ENCODE results near the gene HEPACAM.

The HEPACAM gene

DNA sequence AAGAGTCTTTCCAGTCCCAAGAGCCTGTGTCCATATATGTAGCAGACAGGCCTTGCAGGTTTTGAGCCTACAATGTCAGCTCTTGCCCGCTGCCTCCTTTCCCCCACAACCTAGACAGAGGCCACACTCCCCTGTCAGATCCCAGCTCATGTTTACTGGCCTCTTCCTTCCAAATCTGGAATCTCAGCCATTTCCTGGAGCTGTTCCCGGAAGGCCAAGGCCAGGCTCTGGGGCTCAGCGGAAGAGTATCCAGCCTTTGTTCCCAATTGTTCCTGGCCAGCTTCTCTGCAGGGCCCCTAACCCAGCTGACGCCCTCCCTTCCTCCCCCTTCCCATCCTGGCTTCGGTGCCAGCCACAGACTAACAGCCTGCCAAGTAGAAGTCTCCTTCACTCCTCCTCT, 37.1 kb downstream of the HEPACAM start:
- peak; percentile 52 to 60 for DNase-seq

DNA sequence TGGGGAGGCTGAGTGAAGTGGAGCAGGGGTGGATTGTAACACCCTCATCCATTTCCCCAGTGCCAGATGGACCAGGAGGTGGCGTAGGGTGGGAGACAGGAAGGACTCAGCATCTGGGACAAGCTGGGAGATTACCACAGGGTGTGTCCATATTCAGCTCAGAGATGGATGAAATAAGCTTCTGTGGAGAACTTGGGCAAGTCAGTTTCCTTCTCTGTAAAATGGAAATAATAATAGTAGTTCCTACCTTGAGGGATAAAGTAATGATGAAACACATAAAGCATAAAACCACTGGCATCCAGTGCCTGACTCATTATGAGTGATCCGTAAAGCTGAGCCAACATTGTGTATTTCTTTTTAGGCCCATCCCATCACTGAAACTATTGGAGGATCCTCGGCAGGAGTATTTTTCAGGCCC, 37.6 kb downstream of the HEPACAM start:
- no peak for DNase-seq

DNA sequence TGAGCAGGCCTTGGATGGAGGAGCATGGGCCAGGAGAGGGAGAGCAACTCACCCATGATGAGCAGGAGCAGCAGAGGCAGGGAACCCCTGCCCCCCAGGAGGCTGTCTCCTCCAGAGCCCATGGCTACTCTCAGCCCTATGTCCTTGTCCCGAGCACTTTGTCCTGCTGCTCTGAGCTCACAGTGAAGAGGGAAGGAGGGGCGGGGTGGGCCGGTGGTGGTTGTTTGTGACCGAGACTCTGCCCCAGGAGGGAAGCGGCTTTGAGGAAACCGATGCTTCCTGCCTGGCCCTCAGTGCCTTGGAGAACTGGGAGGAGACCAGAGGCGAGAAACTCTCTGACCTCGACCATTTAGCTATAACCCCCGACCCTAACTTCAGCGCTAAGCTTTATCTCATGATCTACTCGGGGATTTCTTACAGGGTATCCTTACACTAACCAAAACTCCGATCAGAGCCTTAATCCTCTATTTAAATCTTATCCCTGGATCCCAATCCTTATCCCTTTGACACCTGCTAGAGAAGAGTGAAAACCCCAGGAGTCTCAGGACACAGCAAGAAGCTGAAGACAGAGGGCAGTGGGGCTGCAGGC, 38.1 kb downstream of the HEPACAM start, which contains the start of gene ROBO4:
Gene ROBO4 (minus strand): TSS at position 192 of the 589 bp plus-strand sequence. CDS start 70 bp downstream, at position 122.
- DNase-seq = no peak

DNA sequence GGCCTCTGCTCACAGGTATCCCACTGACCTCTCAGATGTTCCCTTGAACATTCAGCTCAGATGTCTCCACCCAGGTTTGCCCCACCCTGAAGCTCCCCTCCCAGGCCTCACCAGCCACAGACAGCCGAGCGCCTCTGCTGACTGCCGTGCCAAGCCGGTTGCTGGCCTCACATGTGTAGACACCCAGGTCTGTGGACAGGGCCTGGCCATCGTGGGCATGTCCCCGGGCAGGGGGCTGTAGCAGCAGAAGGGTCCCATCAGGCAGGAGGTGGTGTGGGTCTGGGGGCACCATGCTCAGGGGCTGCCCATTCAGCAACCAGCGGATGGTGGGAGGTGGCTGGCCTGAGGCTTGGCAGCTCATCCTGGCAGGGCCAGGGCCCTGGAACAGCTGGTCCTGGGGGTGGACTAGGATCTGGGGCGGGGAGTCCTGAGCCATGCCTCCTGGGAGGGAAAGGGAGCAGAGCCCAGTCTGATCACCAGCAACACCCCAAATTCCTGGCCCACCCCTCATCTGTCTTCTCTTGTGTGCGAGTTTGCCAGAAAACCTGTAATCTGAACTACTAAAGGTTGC, 38.9 kb downstream of the HEPACAM start:
- DNase-seq = no peak

DNA sequence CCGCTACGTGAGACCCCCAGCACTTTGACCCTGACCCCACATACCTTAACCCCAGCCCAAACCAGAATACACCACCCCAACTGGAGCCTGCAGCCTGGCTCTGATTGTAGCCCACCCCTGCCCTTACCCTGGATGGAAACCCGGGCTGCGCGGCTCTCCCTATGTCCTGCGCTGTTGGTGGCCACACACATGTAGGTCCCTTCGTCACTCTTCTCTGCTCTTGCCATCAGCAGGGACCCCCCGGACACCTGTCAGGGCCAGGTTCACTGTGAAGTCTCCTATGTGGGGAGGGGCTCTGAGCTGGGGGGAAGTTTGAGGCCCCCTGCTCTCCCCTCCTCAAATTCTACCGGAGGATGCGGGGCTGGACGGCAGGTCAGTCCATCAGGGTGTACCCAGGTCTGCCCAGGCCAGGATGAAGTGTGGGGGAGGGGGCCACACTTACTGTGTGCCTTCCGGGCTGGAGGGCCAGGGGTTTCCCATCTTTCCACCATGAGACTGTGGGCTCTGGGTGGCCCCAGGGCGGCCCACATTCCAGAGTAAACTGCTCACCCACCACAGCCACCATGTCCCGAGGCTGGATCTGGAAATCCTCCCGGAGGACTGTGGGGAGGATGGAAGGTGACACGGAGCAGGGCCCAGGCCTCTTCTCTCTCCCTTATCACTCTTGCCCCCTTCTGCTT, 39.6 kb downstream of the HEPACAM start:
- no peak for DNase-seq

DNA sequence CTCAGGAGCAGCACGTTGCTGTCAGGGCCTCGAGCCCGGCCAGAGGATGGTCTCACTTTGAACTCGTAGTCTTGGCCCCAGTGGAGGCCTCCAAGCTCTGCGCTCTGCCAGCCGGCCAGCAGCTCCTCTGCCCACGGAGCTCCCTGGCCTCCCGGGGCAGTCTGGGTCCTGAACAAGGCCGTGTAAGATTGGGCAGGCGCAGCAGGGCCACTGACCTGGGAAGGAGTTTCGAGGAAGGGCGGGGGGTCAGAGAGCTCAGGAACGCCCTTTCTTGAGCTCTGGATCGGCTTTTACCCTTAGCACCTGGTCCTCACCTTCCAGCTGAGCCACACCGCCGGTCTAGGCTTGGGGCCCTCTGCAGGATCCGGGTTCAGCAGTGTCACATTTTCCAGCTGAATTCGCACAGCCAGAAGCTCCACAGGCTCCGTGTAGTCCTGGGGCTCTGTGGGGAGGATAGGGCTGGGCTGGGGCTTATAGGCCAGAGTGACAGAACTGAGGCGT, 40.3 kb downstream of the HEPACAM start:
- DNase-seq = no peak

DNA sequence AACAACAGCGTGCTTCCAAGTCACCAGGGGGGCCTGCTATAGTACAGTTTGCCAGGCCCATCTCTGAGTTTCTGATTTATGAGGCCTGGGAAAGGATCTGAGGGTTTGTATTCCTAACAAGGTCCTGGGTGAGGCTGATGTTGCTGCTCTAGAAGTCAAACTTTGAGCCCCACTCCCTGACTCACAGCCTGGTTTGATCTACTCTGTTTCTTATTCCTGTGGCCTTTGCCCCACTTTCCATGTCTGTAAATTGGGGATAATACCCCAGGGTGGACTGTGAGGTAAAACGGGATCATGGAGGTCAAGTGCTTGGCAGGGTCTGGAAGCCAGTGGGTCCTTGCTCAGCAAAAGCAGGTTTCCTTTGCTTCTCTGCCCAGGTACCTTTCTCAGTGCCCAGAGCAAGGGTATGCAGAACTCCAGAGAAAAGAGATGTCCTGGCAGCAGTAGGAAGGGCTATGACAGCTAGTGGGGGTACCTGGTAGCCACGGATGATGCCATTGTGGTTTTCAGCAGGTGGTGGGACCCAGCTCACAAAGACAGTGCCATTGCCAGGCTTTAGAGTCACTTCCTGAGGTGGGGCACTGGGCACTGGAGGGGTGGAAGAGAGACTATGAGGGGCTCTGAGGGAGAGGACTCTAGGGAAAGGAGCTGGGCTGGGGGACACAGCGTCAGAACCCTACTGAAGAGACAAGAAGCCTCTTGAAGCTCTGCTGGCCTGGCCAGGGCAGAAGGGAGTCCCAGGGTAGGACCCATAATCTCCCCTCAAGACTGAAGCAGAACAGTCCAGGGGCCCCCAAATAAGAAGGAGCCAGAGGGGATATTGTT, 41.0 kb downstream of the HEPACAM start:
- DNase-seq = no peak

DNA sequence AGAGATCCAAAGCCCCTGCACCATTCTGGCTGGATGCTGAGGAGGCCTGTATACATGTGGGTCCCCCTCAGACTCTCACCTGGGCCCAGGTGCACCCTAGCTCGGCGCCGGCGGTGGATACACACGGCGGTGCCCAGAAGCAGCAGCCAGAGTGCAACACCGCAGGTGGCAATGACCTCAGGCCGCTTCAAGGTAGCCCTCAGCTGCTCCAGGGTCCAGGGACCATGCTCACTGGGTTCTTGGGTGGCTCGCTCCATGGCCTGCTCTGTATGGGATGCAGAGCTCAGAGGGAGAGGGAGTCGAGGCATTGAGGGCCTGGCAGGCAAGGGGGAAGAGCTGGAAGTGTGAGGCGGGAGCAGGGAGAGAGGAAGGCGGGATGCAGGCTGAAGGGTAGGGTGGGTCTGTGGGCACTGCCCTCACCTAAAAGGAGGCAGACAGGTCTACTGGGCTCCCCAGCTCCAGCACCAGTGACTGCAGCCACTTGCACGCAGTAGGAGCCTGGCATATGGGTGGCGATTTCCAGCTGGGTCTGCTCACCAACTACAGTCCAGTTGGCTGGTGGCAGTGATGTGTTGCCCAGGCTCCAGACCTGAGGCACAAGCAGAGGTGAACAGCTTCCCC, 42.0 kb downstream of the HEPACAM start:
- DNase-seq = no peak

DNA sequence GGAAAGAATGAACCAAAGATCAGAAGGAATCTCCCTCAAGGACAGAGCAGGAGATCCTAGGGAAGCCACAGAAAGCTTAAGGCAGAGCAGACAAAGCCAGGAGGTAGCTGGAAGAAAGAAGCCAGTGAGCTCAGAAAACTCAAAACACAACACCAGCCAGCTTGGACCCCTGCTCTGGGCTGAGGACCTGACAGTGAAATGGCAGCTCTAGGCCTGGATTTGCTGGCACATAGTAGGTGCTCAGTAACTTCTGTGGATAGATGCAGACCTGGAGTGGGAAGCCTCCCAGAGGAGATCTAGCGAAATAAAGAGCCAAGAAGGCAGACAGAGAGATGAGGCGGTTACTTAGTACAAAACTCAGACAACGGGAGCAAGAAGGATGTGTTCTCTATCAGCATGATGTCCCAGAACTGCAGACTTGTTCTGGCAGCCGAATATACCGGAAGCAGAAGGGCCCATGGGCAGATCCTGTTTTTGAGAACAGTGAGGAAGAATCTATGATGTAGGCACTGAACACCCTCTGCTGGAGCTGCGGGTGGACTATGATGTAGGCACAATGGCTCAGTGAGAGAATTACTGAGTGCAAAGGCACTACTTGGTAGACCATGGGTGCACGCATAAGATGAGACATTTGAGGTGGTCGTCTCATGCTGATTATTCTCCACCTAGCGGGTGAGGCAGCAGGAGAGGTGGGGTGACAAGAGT, 42.9 kb downstream of the HEPACAM start:
- no peak for DNase-seq

DNA sequence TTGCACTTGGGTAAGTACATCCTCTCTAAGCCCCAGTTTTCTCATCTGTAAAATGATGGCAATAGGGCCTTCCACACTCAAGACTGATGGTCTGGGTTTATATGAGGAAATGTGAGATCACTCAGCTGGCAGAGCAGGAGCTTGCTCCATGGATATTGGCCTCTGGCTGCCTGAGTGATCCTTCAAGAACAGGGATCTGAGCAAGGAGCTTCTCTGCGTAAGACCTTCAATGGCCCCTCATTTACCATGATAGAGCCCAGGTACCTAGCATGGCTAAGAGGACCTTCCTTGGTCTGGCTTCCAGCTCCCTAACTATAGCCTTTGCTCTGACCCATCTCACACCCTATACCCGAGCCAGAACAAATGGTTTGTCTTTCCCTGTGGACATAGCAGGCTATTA, 43.7 kb downstream of the HEPACAM start:
- no peak for DNase-seq

DNA sequence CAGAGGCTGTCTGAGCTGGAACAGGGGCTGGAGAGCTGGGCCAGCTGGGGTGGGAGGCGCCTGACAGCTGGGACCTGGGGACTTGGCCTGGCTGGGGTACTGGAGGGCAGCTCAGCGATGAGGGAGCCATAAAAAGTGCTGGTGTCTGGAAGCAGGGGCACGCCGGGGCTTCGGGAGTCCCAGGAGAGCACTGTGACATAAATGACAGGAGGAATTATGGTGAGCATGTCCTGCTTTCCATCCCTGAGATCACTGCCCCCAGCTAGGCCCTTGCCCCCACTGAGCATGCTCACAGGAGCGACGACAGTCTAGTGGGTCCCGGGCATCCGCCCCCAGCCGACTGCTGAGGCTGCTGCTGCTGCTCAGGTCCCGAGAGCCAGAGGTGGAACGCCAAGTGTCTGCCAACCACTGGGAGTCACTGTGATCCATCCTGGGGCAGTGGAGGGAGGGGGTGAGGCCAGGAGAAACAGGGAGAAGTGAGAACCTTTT, 44.4 kb downstream of the HEPACAM start:
- DNase-seq = no peak

DNA sequence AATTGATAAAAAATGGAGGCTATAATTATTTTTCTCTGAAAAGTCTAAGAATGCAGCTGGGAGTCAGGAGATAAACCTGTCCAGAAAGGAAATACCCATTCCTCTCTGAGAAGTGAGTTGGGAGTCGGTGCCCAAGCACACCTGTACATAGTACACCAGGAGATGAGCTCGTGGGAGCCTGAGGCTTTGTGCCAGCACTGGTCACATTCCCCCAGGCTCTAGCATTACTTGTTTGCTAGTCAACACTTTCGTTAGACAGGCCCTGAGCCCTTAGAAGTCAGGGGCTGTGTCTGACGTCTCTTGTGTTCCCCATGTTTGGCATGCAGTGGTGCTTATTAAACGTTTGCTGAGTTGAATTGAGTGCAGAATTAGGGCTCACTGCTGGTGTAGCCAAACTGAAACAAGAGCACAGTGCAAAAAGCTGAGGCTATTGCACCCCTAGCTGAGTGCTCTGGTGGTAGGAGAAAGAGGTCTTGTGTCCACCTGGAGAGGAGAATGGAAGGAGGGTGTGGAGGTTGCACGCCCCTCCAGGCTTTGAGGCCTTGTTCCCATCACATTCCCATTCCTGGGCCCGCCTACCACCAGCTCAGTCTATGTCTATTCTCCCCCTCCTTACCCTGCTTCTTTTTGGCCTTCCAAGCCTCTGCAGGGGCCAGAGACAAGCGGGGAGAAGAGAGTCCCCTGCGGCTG, 45.0 kb downstream of the HEPACAM start:
- DNase-seq = no peak

DNA sequence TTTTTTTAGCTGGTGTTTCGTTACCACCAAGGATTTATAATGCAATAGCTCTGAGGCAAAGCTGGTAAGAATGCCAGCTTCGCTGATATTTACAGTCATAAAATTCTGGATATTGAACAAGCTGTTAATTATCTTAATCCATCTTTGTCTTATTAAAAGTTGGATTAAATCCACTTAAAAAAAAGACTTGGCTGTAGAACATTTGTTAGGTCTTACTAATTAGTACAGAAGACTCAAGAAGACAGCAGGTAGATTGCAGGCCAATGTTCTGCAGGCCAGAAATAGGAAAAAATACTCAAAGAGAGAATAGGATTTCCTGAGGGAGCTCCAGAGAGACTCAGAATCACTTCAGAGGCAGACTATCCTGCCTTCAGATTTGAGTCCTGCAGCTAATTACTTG, 45.7 kb downstream of the HEPACAM start:
- no peak for DNase-seq

DNA sequence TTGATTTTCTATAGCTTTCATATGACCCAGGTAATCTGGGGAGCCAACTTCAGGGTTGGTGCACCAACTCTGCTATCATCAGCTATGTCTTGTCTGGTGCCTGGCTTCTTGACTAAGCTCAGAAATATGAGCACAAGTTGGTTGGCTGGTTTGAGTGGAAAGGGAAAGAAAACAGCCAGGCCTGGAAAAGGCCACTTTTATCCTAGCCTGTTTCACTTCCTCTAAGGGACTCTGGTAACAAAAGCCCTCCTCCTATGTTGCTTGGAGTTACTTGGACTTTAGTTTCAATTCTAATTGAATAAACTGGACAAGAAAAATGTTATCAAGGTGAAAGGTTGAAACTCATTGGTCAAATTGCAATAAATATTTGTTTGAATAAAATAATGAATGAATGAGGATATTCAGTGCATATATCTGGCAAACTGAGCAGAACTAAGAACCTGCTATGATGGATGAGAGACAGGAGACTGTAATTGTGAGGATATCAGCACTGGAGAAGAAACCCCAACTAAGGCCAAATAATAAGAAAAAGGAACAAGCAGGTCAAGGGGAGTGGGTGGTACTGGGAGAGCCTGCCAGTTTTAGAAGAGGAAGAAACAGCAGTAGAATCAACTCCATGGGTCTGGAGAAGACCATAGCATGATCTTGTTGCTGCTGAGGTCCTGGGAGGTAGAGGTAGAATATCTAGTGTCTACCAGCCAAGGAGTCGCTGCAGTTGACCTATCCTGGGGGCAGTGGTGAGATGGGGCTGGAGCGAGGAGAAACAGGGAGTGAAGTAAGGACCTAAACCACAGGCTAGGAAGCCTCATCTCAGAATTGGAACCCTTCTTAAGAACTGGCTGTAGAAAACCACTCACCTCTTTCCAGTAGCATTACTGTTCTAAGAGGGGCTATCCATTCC, 46.4 kb downstream of the HEPACAM start:
- no peak for DNase-seq

DNA sequence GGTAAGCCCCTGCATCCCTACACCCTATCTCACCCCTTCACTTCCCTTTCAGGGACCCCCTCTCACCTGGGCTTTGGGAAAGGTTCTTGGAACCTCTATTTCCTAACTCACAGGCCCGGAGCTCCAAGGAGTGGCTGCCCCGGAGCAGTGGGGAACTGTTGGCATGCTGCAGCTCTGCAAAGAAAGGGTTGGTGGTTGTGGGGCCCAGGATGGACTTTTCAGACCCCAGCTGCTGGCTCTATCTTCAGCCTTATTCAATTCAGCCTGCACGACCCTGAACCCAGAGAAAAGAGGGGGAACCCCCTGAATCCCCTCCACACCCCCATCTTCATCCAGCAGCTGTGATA, 48.2 kb downstream of the HEPACAM start:
- DNase-seq = no peak

DNA sequence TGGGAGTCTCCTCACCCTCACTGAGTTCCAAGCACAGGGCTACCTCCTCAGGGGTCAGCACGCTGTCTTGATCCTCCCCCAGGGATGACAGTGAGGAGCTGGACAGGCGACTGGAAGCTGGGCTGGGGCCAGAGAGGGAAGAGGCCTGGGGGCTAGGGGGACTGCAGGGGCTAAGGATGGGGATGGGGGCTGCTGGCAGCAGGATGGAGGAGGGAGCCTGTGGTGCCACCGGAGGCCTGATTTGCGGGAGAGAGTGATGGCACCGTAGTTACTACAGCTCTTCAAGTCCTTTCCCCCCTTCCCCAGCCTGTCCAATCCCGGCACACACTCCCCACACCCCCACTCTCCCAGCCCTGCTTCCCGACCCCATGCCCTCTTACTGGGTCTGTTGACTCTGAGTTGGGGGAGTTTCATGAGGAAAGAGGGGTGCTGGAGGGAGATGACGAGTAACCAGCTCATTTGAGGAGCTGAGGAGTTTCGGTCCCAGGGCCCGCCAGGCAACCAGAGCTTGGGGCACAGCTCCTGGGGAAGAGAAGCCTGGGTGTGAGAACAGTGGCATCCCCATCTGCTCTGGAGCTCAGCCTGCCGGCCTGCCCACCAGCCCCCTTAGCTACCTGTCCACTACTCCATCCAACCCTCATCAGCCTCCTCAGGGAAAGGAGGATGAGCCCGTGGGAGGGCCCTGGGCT, 48.7 kb downstream of the HEPACAM start:
- DNase-seq = no peak

DNA sequence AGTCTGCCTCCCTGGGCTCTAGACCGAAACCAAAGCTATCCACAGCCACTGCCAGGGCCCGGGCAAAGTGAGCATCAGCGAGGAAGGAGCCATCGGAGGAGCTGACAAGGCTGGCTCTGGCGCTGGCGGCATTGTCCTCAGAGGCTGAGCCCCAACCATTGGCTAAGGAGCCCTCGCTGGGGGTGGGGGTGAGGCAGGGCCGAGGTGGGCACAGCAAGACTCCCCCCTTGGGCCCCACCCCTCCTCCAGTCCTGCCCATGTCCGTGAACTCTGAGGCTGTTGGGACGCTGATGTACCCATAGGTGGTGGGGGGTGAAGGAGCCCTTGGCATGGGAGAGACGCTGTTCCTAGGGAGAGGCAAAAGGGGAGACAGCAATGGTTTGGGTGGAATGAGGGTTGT, 49.4 kb downstream of the HEPACAM start:
- DNase-seq = no peak

DNA sequence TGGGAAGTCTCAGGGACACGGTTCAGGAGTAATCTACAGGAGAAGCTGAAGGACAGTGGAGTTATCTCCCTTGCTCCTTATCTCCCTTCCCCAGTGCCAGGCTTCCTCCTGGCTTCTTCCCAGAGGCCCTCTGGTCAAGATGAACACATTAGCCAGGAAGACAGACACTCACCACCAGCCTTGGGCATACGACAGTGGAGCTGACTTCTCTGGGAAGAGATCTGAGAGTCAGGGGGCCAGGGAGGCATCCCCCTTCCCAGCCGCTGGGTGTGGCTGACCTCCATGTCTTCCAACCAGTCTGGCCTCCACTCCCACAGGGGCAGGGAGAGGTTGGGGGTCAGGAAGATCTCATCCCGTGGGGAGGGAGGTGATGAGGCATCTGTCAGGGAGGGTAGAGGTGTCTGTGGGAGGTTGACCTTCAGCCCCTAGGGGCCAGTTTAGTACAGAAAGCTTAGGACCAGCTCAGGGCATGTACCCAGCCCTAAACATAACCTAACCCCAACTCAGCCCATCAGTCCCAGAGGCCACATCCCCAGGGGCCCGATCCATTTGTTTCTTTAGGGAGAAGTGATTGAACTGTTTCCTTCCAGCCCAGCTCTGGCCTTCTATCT, 50.9 kb downstream of the HEPACAM start:
- no peak for DNase-seq

DNA sequence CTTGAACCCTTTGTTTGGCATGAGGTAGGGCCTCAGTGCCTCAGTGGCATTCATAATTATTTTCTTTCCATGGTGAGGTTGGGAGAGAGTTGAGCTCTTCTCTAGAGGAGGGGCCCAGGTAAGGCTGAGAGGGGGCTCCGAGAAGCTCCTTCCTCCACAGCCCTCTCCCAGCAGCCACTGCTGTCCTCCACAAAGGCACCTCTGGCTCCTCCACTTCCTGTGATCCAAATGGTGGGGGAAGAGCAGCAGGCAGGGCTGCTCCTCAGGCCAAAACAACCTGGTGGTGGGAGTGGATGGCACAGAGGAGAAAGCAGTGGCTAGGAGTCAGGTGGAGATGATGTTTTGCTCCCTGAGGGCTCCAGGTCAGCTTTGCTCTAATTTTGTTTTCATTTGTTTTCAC, 51.5 kb downstream of the HEPACAM start:
- DNase-seq = no peak

Data from hippocampal formation (tissue), 2 donors.